Testis (tissue), 3 donors: ENCODE data around the gene CACNA2D3. TPM values are rescaled to one million over a fixed set of nuclear protein-coding genes. Genes with fewer than 3 reads are reported as not detected.
A peak's percentile ranks its signal among the peaks of the same experiment; 100 is the strongest.

Experiments
- DNase-seq: peaks from one replicate; pipeline ENCODE4 v3.0.0-alpha.2; 2019
- H3K27ac ChIP-seq, 2 donors: fragments of 200-600 bp; sonication (generic); one replicate each; pipeline ENCODE4 v1.5.1; 2019
- H3K27me3 ChIP-seq: fragments of 200-600 bp; sonication (generic); one replicate; pipeline ENCODE4 v1.5.1; 2019
- H3K36me3 ChIP-seq: fragments of 200-600 bp; sonication (generic); one replicate; pipeline ENCODE4 v1.5.1; 2017; ENCODE audit warnings: low read depth; ENCODE audit errors: missing control alignments
- H3K4me1 ChIP-seq: fragments of 200-600 bp; sonication (generic); one replicate; pipeline ENCODE4 v1.5.1; 2019
- H3K4me3 ChIP-seq, 2 donors: fragments of 200-600 bp; sonication (generic); one replicate each; pipeline ENCODE4 v1.5.1; 2017 to 2019
- H3K9me3 ChIP-seq: fragments of 200-600 bp; sonication (generic); one replicate; pipeline ENCODE4 v1.5.1; 2017
- POLR2A ChIP-seq: fragments of 450-650 bp; IDR thresholded peaks from one replicate; pipeline ENCODE4 v1.6.1; 2017; ENCODE audit warnings: antibody characterized with exemption, mild to moderate bottlenecking, moderate library complexity
- whole genome bisulfite sequencing, 2 donors: methylation state at CpG; one replicate each; pipeline ENCODE4 v1.1.5; 2018; 5-methylcytosine and 5-hydroxymethylcytosine counted together
- intact Hi-C: fragments of 100-400 bp; cut with DNase I; formaldehyde crosslinking; loops from one replicate; pipeline ENCODE4 v1.15.1; 2023; ENCODE audit warnings: low total_unique reads
- polyA plus RNA-seq: library from polyadenylated mRNA; stranded (reverse); fragments of 350-450 nt; fragmentation: Illumina TruSeq; extraction: RNeasy Lipid Tissue Mini Kit (QIAGEN cat#74804); gene quantifications from one replicate; pipeline ENCODE4 v1.2.3, GENCODE V29; 2014; ENCODE audit warnings: low read depth, low replicate concordance; ENCODE audit not compliant: insufficient read depth
- total RNA-seq, 2 donors: library from RNA; depleted of rRNA; stranded (reverse); fragments of >200 nt; gene quantifications; one replicate each; pipeline ENCODE4 v1.2.3, GENCODE V29; 2016
- TF ChIP-seq, protein P1 (sequence below), 3 experiments: fragments of 450-650 bp in 2 of 3; fragments of 200-600 bp in 1 of 3; sonication (generic) in 1 of 3; IDR thresholded peaks; one replicate each; pipeline ENCODE4 v1.5.1; 2016 to 2019; ENCODE audit warnings: antibody characterized with exemption in 3 of 3, mild to moderate bottlenecking in 2 of 3, moderate library complexity in 1 of 3

The CACNA2D3 gene
- total and polyA plus RNA-seq, 3 donors from 2014 or later = 10.1 to 16.5 (median 11.2) TPM

DNA sequence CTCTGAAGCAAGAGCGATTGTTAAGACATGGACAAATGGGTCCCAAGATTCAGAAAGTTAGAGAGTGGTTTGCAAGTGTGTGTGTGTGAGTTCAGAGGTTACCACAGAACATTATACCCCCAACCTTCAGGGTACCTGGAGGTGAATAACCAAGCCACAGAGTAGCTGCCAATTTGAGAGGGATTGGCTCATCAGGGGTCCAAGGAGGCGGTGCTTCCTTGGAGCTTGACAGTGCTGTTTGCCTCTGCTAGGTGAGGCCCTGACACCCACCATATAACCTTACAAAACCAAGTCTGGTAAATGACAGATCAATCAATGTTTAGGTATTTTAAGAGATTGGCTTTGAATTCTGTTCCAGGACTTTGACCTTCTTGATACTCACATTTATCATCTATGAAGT, 769.8 kb downstream of the CACNA2D3 start:
- TF ChIP-seq, protein P1, sequence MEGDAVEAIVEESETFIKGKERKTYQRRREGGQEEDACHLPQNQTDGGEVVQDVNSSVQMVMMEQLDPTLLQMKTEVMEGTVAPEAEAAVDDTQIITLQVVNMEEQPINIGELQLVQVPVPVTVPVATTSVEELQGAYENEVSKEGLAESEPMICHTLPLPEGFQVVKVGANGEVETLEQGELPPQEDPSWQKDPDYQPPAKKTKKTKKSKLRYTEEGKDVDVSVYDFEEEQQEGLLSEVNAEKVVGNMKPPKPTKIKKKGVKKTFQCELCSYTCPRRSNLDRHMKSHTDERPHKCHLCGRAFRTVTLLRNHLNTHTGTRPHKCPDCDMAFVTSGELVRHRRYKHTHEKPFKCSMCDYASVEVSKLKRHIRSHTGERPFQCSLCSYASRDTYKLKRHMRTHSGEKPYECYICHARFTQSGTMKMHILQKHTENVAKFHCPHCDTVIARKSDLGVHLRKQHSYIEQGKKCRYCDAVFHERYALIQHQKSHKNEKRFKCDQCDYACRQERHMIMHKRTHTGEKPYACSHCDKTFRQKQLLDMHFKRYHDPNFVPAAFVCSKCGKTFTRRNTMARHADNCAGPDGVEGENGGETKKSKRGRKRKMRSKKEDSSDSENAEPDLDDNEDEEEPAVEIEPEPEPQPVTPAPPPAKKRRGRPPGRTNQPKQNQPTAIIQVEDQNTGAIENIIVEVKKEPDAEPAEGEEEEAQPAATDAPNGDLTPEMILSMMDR (IDR thresholded peaks at IDR 0.05) = no peak
- no peak for TF ChIP-seq POLR2A
- Histone ChIP-seq H3K9me3 (no peaks in the 10 kb centered on the region), H3K4me3 (no peak overlapping the region), H3K27me3 (no peaks in the 10 kb centered on the region), H3K36me3 (no peaks in the 10 kb centered on the region), H3K27ac (peak overlapping the region; percentile 74 to 78), H3K4me1 (peaks cover 38% of the 10 kb centered on the region)
- intact Hi-C loops = no loop called here
- 67 to 91% methylated on average over 2 of the region's 2 CpGs for WGBS, 2 donors
- DNase-seq = no peak

DNA sequence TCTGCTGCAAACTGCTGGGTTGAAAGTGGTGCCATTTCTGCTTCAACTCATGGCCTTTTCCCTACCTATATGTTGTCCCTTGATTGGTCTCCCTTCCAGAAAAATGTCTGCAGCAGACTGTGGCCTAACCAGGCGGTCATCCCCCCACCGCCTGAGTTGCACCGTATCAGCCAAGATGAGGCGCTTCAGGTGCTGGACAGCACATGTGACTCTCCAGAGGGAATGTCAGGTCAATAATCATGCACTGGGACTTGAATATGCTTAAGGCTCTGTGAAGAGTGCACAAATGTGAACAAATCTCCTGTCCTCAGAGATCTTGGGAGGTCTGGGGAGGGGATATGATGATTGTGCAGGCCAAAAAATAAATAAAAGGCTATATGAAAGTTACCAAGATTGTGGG, 773.3 kb downstream of the CACNA2D3 start:
- no peak for TF ChIP-seq POLR2A
- TF ChIP-seq, protein P1 (IDR thresholded peaks at IDR 0.05) = no peak
- H3K4me1 ChIP-seq = peaks cover 18% of the 10 kb centered on the region
- no peak overlapping the region for H3K4me3 ChIP-seq
- no peaks in the 10 kb centered on the region for H3K36me3 ChIP-seq
- no peaks in the 10 kb centered on the region for H3K9me3 ChIP-seq
- no peaks in the 10 kb centered on the region for H3K27me3 ChIP-seq
- DNase-seq = no peak
- no peak overlapping the region for H3K27ac ChIP-seq
- 82 to 100% methylated on average over 4 of the region's 4 CpGs for WGBS, 2 donors
- intact Hi-C loops = no loop called here

DNA sequence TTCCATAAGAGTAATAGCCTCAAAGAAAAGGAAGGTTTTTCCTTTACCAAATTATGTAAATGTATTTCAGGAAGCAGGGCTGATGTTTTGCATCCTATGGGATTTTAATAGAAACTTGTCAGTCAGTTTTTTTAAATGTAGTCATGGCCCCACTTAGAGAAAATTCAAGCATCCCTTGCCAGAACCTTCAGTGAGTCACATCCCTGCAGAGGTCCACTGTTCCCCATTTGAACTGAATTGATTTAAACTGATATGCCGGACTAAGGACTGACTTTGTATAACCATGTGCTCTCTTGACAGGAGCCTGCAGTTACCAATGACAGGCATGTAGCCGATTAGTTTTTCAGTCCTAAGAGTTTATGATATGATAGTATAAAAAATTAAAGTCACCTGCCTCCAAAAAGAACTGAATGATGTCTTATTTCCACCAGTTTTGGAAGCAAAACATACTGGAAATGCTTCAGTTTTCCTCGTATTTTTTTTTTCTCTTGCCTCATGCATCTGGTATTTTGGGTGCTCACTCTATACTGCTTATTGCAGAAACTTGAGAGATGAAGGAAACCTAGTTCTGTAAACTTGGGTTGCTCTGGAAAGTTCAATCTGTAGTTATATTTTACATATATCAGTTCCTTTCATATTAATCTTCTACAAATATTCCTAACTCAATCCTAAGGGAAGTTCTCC, 774.8 kb downstream of the CACNA2D3 start:
- H3K27ac ChIP-seq = no peak overlapping the region
- no peak for TF ChIP-seq POLR2A
- TF ChIP-seq, protein P1 (IDR thresholded peaks at IDR 0.05) = no peak

DNA sequence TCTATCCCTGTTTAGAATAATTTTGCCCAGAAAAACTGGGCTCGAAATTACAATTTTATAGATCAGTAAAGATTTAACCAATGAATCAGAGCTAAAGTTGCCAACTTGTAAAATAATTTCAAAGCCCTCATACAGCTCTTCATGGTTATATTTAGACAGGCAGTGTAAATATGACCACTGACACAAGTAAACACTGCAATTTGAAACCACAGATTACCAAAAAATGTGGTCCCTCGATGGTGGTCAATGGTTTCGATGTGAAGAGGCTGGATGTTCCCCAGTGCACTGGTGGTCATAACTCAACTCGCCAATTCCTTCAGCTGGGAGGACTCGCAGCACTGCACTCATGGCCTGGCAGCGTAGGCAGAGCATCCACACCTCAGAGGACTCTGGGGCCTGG, 776.9 kb downstream of the CACNA2D3 start:
- no peaks in the 10 kb centered on the region for H3K27me3 ChIP-seq
- H3K4me3 ChIP-seq = no peak overlapping the region
- H3K4me1 ChIP-seq = no peaks in the 10 kb centered on the region
- no peaks in the 10 kb centered on the region for H3K36me3 ChIP-seq
- H3K27ac ChIP-seq = no peak overlapping the region
- 85 to 86% methylated on average over 6 of the region's 6 CpGs for WGBS, 2 donors
- DNase-seq = no peak
- no peaks in the 10 kb centered on the region for H3K9me3 ChIP-seq
- TF ChIP-seq, protein P1 (IDR thresholded peaks at IDR 0.05) = no peak
- no peak for TF ChIP-seq POLR2A
- intact Hi-C loops = no loop called here

More for the DNA sequence above, 774.8 kb downstream of the CACNA2D3 start:
- no peak for DNase-seq
- intact Hi-C loops = no loop called here
- H3K4me1 ChIP-seq = peaks cover 2% of the 10 kb centered on the region
- no peaks in the 10 kb centered on the region for H3K27me3 ChIP-seq
- no peak overlapping the region for H3K4me3 ChIP-seq
- WGBS, 2 donors = 88% methylated on average over 3 of the region's 3 CpGs
- H3K36me3 ChIP-seq = no peaks in the 10 kb centered on the region
- H3K9me3 ChIP-seq = no peaks in the 10 kb centered on the region
